Adrenal gland (tissue), 19 donors: ENCODE results near the gene PMP22. TPM values are rescaled to one million over a fixed set of nuclear protein-coding genes. Genes with fewer than 3 reads are reported as not detected.
A peak's percentile ranks its signal among the peaks of the same experiment; 100 is the strongest.

Source experiments
- DNase-seq, 7 donors: peaks; one replicate each; pipeline ENCODE4 v3.0.0-alpha.2; 2019 to 2020
- H3K27ac ChIP-seq, 5 donors: fragments of 200-600 bp; sonication (generic) in 4 of 5; 1 replicate in 3 of 5; 2 replicates in 2 of 5; pipeline versions ENCODE4 v1.5.1 to v1.8.0; 2016 to 2020; ENCODE audit warnings: mild to moderate bottlenecking in 1 of 5
- H3K27me3 ChIP-seq: fragments of 200-600 bp; 2 replicates; pipeline ENCODE4 v1.8.0; 2021
- H3K36me3 ChIP-seq, 2 donors: fragments of 200-600 bp; replicated peaks in 1 of 2; 1 replicate in 1 of 2; 2 replicates in 1 of 2; pipeline versions ENCODE4 v1.5.1 to v1.8.0; 2018 to 2022
- H3K4me1 ChIP-seq, 2 donors: fragments of 200-600 bp; replicated peaks in 1 of 2; 1 replicate in 1 of 2; 2 replicates in 1 of 2; pipeline versions ENCODE4 v1.5.1 to v1.8.0; 2018 to 2021
- H3K4me3 ChIP-seq, 4 donors: fragments of 200-600 bp; sonication (generic) in 3 of 4; one replicate each; pipeline ENCODE4 v1.5.1; 2016 to 2018
- H3K9me3 ChIP-seq, 3 donors: fragments of 200-600 bp; sonication (generic) in 1 of 3; replicated peaks in 1 of 3; 1 replicate in 2 of 3; 2 replicates in 1 of 3; pipeline versions ENCODE4 v1.5.1 to v1.8.0; 2016 to 2021
- CTCF ChIP-seq, 6 experiments: fragments of 450-650 bp in 4 of 6; fragments of 200-600 bp in 2 of 6; sonication (generic) in 1 of 6; IDR thresholded peaks; 1 replicate in 5 of 6; 2 replicates in 1 of 6; pipeline versions ENCODE4 v1.5.1 to v1.8.0; 2016 to 2021; ENCODE audit warnings: antibody characterized with exemption in 6 of 6, mild to moderate bottlenecking in 2 of 6, moderate library complexity in 1 of 6
- POLR2A ChIP-seq, 2 donors: fragments of 450-650 bp; IDR thresholded peaks; one replicate each; pipeline ENCODE4 v1.6.1; 2017; ENCODE audit warnings: antibody characterized with exemption in 2 of 2, mild to moderate bottlenecking in 2 of 2, moderate library complexity in 1 of 2
- WGBS, 4 donors: extraction: QIAGEN DNeasy Blood & Tissue Kit in 2 of 4; methylation state at CpG; one replicate each; pipeline versions ENCODE4 v1.1.5 to v1.1.7; 2013 to 2017; 5-methylcytosine and 5-hydroxymethylcytosine counted together
- intact Hi-C, 2 donors: fragments of 100-400 bp; cut with DNase I; formaldehyde crosslinking; loops; one replicate each; pipeline versions ENCODE4 v1.14.1 to v1.15.0; 2022 to 2023
- long read RNA-seq, 10 donors: library from polyadenylated mRNA in 3 of 10; unstranded in 2 of 10; stranded (forward) in 1 of 10; transcript quantifications; one replicate each; pipeline ENCODE4 v2.0.0 and lab custom pipeline, GENCODE V29; 2021 to 2026
- polyA plus RNA-seq, 3 donors: library from polyadenylated mRNA; stranded (reverse); fragments of 200-250 nt in 2 of 3; fragments of 350-450 nt in 1 of 3; fragmentation: Illumina TruSeq in 1 of 3; extraction: RNeasy Lipid Tissue Mini Kit (QIAGEN cat#74804) in 1 of 3; gene quantifications; one replicate each; pipeline ENCODE4 v1.2.3, GENCODE V29; 2013 to 2014
- total RNA-seq, 9 donors: library from RNA; depleted of rRNA in 4 of 9; stranded (reverse); fragments of >200 nt in 4 of 9; fragments of 120-200 nt in 1 of 9; fragmentation: NEBNext Ultra II Directional in 1 of 9; extraction: Animal tissue kit (Norgen Biotek cat#: 25700) in 1 of 9; gene quantifications; one replicate each; pipeline versions ENCODE4 v1.1.0 to v1.2.4, GENCODE V29; 2013 to 2023
- donor health status: healthy with polysubstance abuse.
- donor health status: Bipolar disorder and iron deficiency.
- donor health status: DM: yes; HTN: yes; CAD: no.
- donor health status: DM: no; HTN: no; CAD: no.
- donor health status: DM: no; HTN: no; CAD: no.
- donor health status: DM: yes; HTN: yes; CAD: no.

The PMP22 gene
- total RNA-seq (100 to 1,000 TPM in 2 of 9 donors, 10 to 100 TPM in 7; 27.0 to 142 (median 91.7) TPM), polyA plus RNA-seq (10 to 100 TPM; 17.1 to 54.1 (median 45.6) TPM)
- long read RNA-seq, donor 1, partial matches to known transcripts: 0 of 5 reads
- long read RNA-seq, donor 1, other reads (novel, unspliced or antisense): 0 of 5 reads
- long read RNA-seq, donor 2, transcript PMP22-203 (5 exons, 1,817 nt): major isoform, 7 of 8 reads
- long read RNA-seq, donor 2, partial matches to known transcripts: 0 of 8 reads
- long read RNA-seq, donor 2, other reads (novel, unspliced or antisense): 0 of 8 reads
- long read RNA-seq, donor 3, transcript PMP22-203 (5 exons, 1,817 nt): major isoform, 7 of 11 reads
- long read RNA-seq, donor 3, partial matches to known transcripts: 0 of 11 reads
- long read RNA-seq, donor 3, other reads (novel, unspliced or antisense): 0 of 11 reads
- long read RNA-seq, donor 4, transcript PMP22-203 (5 exons, 1,817 nt): major isoform, 57 of 90 reads
- long read RNA-seq, donor 4, partial matches to known transcripts: 23 of 90 reads
- long read RNA-seq, donor 4, other reads (novel, unspliced or antisense): 10 of 90 reads
- long read RNA-seq, donor 5, transcript PMP22-203 (5 exons, 1,817 nt): major isoform, 106 of 170 reads
- long read RNA-seq, donor 5, partial matches to known transcripts: 53 of 170 reads
- long read RNA-seq, donor 5, other reads (novel, unspliced or antisense): 7 of 170 reads
- long read RNA-seq, donor 6, transcript PMP22-203 (5 exons, 1,817 nt): major isoform, 45 of 65 reads
- long read RNA-seq, donor 6, partial matches to known transcripts: 11 of 65 reads
- long read RNA-seq, donor 6, other reads (novel, unspliced or antisense): 7 of 65 reads
- long read RNA-seq, donor 7, transcript PMP22-203 (5 exons, 1,817 nt): major isoform, 5 of 5 reads
- long read RNA-seq, donor 7, partial matches to known transcripts: 0 of 5 reads
- long read RNA-seq, donor 7, other reads (novel, unspliced or antisense): 0 of 5 reads
- long read RNA-seq, donor 8, transcript PMP22-203 (5 exons, 1,817 nt): major isoform, 15 of 23 reads
- long read RNA-seq, donor 8, partial matches to known transcripts: 7 of 23 reads
- long read RNA-seq, donor 8, other reads (novel, unspliced or antisense): 0 of 23 reads
- long read RNA-seq, donor 9, transcript PMP22-203 (5 exons, 1,817 nt): major isoform, 5 of 10 reads
- long read RNA-seq, donor 9, partial matches to known transcripts: 5 of 10 reads
- long read RNA-seq, donor 9, other reads (novel, unspliced or antisense): 0 of 10 reads
- long read RNA-seq, donor 10, partial matches to known transcripts: 0 of 2 reads
- long read RNA-seq, donor 10, other reads (novel, unspliced or antisense): 0 of 2 reads

- WGBS, 4 donors: 62 to 82% (median 73%) methylated on average over 4 to 6 of the region's 6 CpGs
- Histone ChIP-seq H3K9me3 (no peaks in the 10 kb centered on the region), H3K4me3 (no peak within 1 kb of the TSS), H3K27me3 (no peaks in the 10 kb centered on the region), H3K27ac (no peak within 1 kb of the TSS), H3K4me1 (peaks cover 1 to 15% of the 10 kb centered on the region in 2 donors), H3K36me3 (no peaks in the 10 kb centered on the region)
- intact Hi-C loops: no loop called here
- TF ChIP-seq POLR2A (IDR thresholded peaks at IDR 0.05): no peak
- peak in 1 of 6 experiments; percentile 17 for TF ChIP-seq CTCF (IDR thresholded peaks at IDR 0.05)
- no peak for DNase-seq
These were observed at the start of gene PMP22 for GRCh38 chr17:15265131-15265530. Gene PMP22, minus strand, starts transcription at chr17:15265326. Its CDS starts 4,599 bp downstream, at chr17:15260727.

- H3K9me3 ChIP-seq: no peaks in the 10 kb centered on the region
- TF ChIP-seq POLR2A (IDR thresholded peaks at IDR 0.05): no peak
- no peak for TF ChIP-seq CTCF (IDR thresholded peaks at IDR 0.05)
- no peaks in the 10 kb centered on the region for H3K36me3 ChIP-seq
- DNase-seq: no peak
- H3K27me3 ChIP-seq: no peaks in the 10 kb centered on the region
- intact Hi-C loops: no loop called here
- H3K27ac ChIP-seq: no peak overlapping the region
- H3K4me3 ChIP-seq: no peak overlapping the region
- H3K4me1 ChIP-seq: no peaks in the 10 kb centered on the region
- WGBS, 4 donors: 65 to 86% (median 77%) methylated on average over 5 of the region's 5 CpGs
These were observed 46.9 kb upstream of the PMP22 start for GRCh38 chr17:15311996-15312395.

- Histone ChIP-seq H3K36me3 (no peaks in the 10 kb centered on the region), H3K27me3 (no peaks in the 10 kb centered on the region), H3K9me3 (no peaks in the 10 kb centered on the region), H3K27ac (no peak overlapping the region), H3K4me1 (no peaks in the 10 kb centered on the region), H3K4me3 (no peak overlapping the region)
- WGBS, 4 donors: 60 to 66% (median 63%) methylated on average over 3 of the region's 3 CpGs
- no peak for TF ChIP-seq CTCF (IDR thresholded peaks at IDR 0.05)
- no peak for TF ChIP-seq POLR2A (IDR thresholded peaks at IDR 0.05)
- no peak for DNase-seq
- intact Hi-C loops: no loop called here
These were observed 44.7 kb upstream of the PMP22 start for GRCh38 chr17:15309793-15310192.
